ENCODE measurements around the gene MT4.

DNA sequence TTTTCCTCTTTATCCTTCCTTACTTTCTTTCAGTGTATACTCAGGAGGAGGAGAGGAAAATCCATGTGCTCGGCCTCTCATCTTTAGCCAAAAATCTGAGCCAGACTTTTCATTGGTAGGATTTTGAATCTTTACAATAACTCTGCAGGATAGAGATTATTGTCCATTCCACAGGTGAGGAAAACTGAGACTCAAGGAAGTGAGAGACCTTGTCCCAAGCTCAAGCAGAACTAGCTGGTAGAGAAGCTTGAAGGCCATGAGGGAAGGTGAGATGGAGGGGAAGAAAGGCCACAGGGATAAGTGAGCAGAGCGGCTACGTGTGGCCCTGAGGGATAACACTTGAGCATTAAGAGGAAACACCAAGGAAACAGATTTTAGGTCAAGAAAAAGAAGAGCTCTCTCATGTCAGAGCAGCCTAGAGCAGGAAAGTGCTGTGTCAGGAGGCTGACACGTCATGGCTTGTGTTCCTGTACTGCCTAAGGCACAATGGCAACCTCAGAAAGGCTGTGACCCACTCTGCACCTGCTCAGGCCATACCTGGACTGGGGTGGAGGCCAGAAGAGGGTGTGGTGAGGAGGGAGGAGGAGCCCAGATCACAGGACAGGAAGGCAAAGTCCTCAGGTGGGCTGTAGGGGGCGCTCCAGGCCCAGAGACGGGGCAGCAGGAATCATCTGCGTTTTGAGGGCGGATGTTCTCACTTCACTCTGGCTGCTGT, 11.9 kb downstream of the MT4 start:
- TF ChIP-seq, protein P1, sequence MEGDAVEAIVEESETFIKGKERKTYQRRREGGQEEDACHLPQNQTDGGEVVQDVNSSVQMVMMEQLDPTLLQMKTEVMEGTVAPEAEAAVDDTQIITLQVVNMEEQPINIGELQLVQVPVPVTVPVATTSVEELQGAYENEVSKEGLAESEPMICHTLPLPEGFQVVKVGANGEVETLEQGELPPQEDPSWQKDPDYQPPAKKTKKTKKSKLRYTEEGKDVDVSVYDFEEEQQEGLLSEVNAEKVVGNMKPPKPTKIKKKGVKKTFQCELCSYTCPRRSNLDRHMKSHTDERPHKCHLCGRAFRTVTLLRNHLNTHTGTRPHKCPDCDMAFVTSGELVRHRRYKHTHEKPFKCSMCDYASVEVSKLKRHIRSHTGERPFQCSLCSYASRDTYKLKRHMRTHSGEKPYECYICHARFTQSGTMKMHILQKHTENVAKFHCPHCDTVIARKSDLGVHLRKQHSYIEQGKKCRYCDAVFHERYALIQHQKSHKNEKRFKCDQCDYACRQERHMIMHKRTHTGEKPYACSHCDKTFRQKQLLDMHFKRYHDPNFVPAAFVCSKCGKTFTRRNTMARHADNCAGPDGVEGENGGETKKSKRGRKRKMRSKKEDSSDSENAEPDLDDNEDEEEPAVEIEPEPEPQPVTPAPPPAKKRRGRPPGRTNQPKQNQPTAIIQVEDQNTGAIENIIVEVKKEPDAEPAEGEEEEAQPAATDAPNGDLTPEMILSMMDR (IDR thresholded peaks at IDR 0.05): peak; percentile 72 to 78 (median 76)
- no peak for TF ChIP-seq EP300 (IDR thresholded peaks at IDR 0.05)
- TF ChIP-seq POLR2A (IDR thresholded peaks at IDR 0.05; ENCODE audit: low read depth): no peak

Data from esophagus muscularis mucosa (tissue), 4 donors.